Transverse colon (tissue), 4 donors: ENCODE measurements around the gene ITGAE. TPM values are rescaled to one million over a fixed set of nuclear protein-coding genes. Genes with fewer than 3 reads are reported as not detected.

Experiments used
- DNase-seq: peaks from one replicate; pipeline ENCODE4 v3.0.0-alpha.2; 2019
- H3K27ac ChIP-seq, 4 donors: fragments of 200-600 bp; sonication (generic); 2 replicates each; pipeline ENCODE4 v1.5.1; 2016 to 2018; ENCODE audit warnings: inconsistent platforms in 4 of 4
- H3K27me3 ChIP-seq: fragments of 200-600 bp; sonication (generic); 2 replicates; pipeline ENCODE4 v1.5.1; 2017; ENCODE audit warnings: inconsistent platforms
- H3K36me3 ChIP-seq, 4 donors: fragments of 200-600 bp; sonication (generic); 2 replicates each; pipeline ENCODE4 v1.5.1; 2017 to 2019; ENCODE audit warnings: inconsistent platforms in 4 of 4
- H3K4me1 ChIP-seq, 4 donors: fragments of 200-600 bp; sonication (generic); 2 replicates each; pipeline ENCODE4 v1.5.1; 2017 to 2020; ENCODE audit warnings: inconsistent platforms in 4 of 4
- H3K4me3 ChIP-seq, 4 donors: fragments of 200-600 bp; sonication (generic); 1 replicate in 1 of 4; 2 replicates in 3 of 4; pipeline versions ENCODE4 v1.5.1 to v1.6.1; 2017 to 2019; ENCODE audit warnings: inconsistent platforms in 4 of 4
- H3K9me3 ChIP-seq, 2 donors: fragments of 200-600 bp; sonication (generic); 2 replicates each; pipeline ENCODE4 v1.5.1; 2017 to 2019; ENCODE audit warnings: inconsistent platforms in 2 of 2
- EP300 ChIP-seq: sonication (generic); formaldehyde crosslinking; IDR thresholded peaks from one replicate; pipeline ENCODE4 v1.6.1; 2017; ENCODE audit warnings: antibody characterized with exemption, low read depth
- POLR2A ChIP-seq: fragments of 450-650 bp; IDR thresholded peaks from one replicate; pipeline ENCODE4 v1.6.1; 2016; ENCODE audit warnings: antibody characterized with exemption, mild to moderate bottlenecking, moderate library complexity
- POLR2AphosphoS5 ChIP-seq, 3 donors: sonication (generic); formaldehyde crosslinking; IDR thresholded peaks; one replicate each; pipeline ENCODE4 v1.6.1; 2016; ENCODE audit warnings: antibody characterized with exemption in 3 of 3
- whole genome bisulfite sequencing, 2 donors: methylation state at CpG; one replicate each; pipeline ENCODE4 v1.1.5; 2018; ENCODE audit warnings: low coverage in 1 of 2; 5-methylcytosine and 5-hydroxymethylcytosine counted together
- in situ Hi-C, 4 donors: fragments of 200-750 bp; cut with MboI; loops; one replicate each; pipeline versions ENCODE4 v1.15.0 to v1.15.1; 2017; ENCODE audit warnings: low sequenced_read_pairs in 3 of 4, low pct_ligation_motif_present in 1 of 4, low pct_unique_long_range_greater_than_20kb in 1 of 4
- intact Hi-C: fragments of 100-400 bp; cut with DNase I; formaldehyde crosslinking; loops from one replicate; pipeline ENCODE4 v1.15.1; 2023; ENCODE audit warnings: low total_unique reads
- total RNA-seq, 4 donors: library from RNA; depleted of rRNA; stranded (reverse); fragments of >200 nt; gene quantifications; one replicate each; pipeline ENCODE4 v1.1.0, GENCODE V29; 2016
- TF ChIP-seq, protein P1 (sequence below), 5 experiments: fragments of 200-600 bp in 3 of 5; fragments of 450-650 bp in 2 of 5; sonication (generic) in 3 of 5; IDR thresholded peaks; 1 replicate in 2 of 5; 2 replicates in 3 of 5; pipeline ENCODE4 v1.5.1; 2016 to 2017; ENCODE audit warnings: antibody characterized with exemption in 5 of 5, inconsistent platforms in 3 of 5, mild to moderate bottlenecking in 2 of 5, moderate library complexity in 1 of 5

ITGAE gene, protein sequence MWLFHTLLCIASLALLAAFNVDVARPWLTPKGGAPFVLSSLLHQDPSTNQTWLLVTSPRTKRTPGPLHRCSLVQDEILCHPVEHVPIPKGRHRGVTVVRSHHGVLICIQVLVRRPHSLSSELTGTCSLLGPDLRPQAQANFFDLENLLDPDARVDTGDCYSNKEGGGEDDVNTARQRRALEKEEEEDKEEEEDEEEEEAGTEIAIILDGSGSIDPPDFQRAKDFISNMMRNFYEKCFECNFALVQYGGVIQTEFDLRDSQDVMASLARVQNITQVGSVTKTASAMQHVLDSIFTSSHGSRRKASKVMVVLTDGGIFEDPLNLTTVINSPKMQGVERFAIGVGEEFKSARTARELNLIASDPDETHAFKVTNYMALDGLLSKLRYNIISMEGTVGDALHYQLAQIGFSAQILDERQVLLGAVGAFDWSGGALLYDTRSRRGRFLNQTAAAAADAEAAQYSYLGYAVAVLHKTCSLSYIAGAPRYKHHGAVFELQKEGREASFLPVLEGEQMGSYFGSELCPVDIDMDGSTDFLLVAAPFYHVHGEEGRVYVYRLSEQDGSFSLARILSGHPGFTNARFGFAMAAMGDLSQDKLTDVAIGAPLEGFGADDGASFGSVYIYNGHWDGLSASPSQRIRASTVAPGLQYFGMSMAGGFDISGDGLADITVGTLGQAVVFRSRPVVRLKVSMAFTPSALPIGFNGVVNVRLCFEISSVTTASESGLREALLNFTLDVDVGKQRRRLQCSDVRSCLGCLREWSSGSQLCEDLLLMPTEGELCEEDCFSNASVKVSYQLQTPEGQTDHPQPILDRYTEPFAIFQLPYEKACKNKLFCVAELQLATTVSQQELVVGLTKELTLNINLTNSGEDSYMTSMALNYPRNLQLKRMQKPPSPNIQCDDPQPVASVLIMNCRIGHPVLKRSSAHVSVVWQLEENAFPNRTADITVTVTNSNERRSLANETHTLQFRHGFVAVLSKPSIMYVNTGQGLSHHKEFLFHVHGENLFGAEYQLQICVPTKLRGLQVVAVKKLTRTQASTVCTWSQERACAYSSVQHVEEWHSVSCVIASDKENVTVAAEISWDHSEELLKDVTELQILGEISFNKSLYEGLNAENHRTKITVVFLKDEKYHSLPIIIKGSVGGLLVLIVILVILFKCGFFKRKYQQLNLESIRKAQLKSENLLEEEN
- 10 to 100 TPM in 2 of 4 donors, 1 to 10 TPM in 2; 2.8 to 23.1 (median 14.5) TPM for total RNA-seq

DNA sequence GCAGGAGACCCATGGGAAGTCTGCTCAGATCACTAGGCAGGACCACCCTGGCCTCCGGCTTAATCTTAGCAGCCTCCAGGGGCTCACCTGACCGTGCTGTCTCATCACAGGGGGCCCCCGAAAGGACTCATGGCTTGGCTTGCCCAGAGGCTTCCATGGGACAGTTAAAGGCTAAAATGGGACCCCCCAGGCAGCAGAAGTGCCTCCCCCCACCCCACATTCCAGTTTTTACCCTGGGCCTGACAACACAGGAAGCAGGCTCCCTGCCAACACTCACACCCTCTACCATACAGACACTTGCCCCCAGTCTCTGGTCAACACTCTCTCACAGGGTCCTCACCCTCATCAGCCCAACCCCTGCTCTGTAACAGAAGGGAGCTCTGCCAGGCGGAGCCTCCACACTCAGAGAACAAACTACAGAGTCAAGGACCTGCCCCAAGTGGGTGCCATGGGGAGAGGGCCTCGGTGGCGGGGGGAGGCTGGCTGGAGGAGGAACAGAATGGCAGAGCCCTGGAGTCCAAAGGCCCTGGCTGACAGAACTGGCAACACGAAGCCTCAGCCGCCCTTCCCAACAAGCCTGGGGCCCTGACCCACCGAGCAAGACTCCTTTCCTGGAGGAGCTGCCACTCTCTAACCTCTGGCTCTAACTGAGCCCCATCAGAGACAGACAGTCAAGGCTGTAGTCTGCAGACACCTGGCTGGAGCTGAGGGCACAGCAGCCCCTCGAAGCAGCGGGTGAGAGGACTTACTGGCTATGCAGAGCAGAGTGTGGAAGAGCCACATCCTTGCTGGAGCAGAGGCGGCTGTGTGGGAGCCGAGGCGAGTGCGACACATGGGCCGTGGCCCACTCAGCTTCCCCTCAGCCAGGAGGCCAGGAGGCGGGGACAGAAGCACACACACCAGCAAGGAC lies at the start of gene ITGAE:
Gene ITGAE, minus strand, starts transcription at position 827 of the 910 bp plus-strand sequence. Its CDS starts 44 bp downstream, at position 783.
- in situ Hi-C loops (no loop called here), intact Hi-C loops (no loop called here)
- 84% methylated on average over 17 of the region's 17 CpGs; no CpG with 5 or more reads in 1 of the 2 donors for WGBS, 2 donors
- no peak for TF ChIP-seq EP300
- TF ChIP-seq POLR2A, result no peak
- TF ChIP-seq, protein P1, sequence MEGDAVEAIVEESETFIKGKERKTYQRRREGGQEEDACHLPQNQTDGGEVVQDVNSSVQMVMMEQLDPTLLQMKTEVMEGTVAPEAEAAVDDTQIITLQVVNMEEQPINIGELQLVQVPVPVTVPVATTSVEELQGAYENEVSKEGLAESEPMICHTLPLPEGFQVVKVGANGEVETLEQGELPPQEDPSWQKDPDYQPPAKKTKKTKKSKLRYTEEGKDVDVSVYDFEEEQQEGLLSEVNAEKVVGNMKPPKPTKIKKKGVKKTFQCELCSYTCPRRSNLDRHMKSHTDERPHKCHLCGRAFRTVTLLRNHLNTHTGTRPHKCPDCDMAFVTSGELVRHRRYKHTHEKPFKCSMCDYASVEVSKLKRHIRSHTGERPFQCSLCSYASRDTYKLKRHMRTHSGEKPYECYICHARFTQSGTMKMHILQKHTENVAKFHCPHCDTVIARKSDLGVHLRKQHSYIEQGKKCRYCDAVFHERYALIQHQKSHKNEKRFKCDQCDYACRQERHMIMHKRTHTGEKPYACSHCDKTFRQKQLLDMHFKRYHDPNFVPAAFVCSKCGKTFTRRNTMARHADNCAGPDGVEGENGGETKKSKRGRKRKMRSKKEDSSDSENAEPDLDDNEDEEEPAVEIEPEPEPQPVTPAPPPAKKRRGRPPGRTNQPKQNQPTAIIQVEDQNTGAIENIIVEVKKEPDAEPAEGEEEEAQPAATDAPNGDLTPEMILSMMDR (IDR thresholded peaks at IDR 0.05), result no peak
- TF ChIP-seq POLR2AphosphoS5 (IDR thresholded peaks at IDR 0.05), result no peak
- H3K9me3 ChIP-seq, result no peaks in the 10 kb centered on the region
- peak within 1 kb of the TSS; percentile 52 to 80 (median 64) for H3K27ac ChIP-seq
- H3K36me3 ChIP-seq, result no peaks in the 10 kb centered on the region
- no peaks in the 10 kb centered on the region for H3K27me3 ChIP-seq
- DNase-seq, result no peak
- peaks cover 0 to 4% (median 0%) of the 10 kb centered on the region in 4 donors for H3K4me1 ChIP-seq
- no peak within 1 kb of the TSS for H3K4me3 ChIP-seq

DNA sequence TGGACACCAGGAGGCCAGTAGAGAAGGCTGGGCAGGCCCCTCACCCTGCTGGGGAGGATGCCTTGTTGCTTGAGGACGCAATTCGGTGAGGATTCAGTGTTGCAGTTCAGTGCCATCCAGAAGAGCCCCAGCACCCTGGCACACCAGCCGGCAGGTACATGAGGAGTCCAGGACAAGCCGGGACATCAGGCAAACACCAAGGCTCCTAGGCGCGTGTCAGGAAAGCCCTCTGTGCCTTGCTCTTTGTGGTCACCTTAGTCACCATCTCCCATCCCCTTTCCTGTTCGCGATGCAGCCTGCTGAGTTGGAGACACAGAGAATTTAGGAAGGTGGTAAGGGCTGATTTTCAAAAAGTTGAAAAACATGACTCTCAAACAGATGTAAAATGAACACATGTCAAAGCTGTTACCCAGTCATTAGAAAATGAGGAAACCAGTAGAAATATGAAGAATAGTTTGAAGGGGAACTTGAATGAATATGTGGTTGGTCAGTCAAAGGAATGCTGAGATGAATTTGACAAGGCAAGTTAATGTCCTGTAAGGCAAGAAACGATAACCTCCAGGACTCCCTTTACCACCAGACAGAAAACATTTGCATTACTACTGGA lies 47.3 kb upstream of the ITGAE start:
- Histone ChIP-seq H3K27ac (no peak overlapping the region), H3K4me3 (no peak overlapping the region), H3K27me3 (no peaks in the 10 kb centered on the region), H3K4me1 (peaks cover 0 to 24% (median 13%) of the 10 kb centered on the region in 4 donors), H3K9me3 (no peaks in the 10 kb centered on the region), H3K36me3 (no peaks in the 10 kb centered on the region)
- no peak for DNase-seq
- intact Hi-C loops (no loop called here), in situ Hi-C loops (loop anchor here in 2 of 4 donors (25.0 kb wide), 1 partner anchor 111 kb away; no protein-coding TSS in a partner anchor)
- TF ChIP-seq POLR2AphosphoS5 (IDR thresholded peaks at IDR 0.05), result no peak
- no peak for TF ChIP-seq EP300
- TF ChIP-seq, protein P1 (IDR thresholded peaks at IDR 0.05), result no peak
- TF ChIP-seq POLR2A, result no peak
- 74 to 85% methylated on average over 3 to 9 of the region's 9 CpGs for WGBS, 2 donors

DNA sequence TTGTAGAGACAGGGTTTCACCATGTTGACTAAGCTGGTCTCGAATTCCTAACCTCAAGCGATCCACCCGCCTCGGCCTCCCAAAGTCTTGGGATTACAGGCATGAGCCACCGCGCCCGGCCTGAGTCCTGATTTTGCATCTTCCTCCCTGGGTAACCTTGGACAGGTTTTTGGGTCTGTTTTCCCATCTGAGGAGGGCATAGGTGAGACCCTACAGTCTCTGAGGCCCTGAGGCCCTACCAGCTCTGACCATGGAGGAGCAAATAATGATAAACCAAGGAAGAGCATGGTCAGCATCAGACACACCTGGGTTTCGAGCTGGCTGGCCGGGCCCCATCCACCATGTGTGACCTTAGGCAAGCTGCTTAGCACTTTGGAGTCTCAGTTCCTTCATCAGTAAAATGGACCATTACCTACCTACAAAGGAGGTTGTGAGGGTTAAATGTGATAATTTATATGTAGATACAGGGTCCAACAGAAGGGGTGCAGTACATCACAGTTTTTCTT lies 46.2 kb upstream of the ITGAE start:
- intact Hi-C loops, result no loop called here
- in situ Hi-C loops, result loop anchor here in 2 of 4 donors (25.0 kb wide), 1 partner anchor 110 kb away; no protein-coding TSS in a partner anchor
- H3K4me1 ChIP-seq, result peaks cover 0 to 25% (median 13%) of the 10 kb centered on the region in 4 donors
- H3K27me3 ChIP-seq, result no peaks in the 10 kb centered on the region
- no peak for TF ChIP-seq POLR2A
- TF ChIP-seq POLR2AphosphoS5 (IDR thresholded peaks at IDR 0.05), result no peak
- TF ChIP-seq EP300, result no peak
- TF ChIP-seq, protein P1 (IDR thresholded peaks at IDR 0.05), result no peak
- H3K4me3 ChIP-seq, result no peak overlapping the region
- no peaks in the 10 kb centered on the region for H3K9me3 ChIP-seq
- H3K36me3 ChIP-seq, result no peaks in the 10 kb centered on the region
- H3K27ac ChIP-seq, result no peak overlapping the region
- WGBS, 2 donors, result 93% methylated on average over 9 of the region's 9 CpGs; no CpG with 5 or more reads in 1 of the 2 donors
- no peak for DNase-seq
